Vagina (tissue), 2 donors: Measurements from ENCODE around the gene SNRPF. TPM values are rescaled to one million over a fixed set of nuclear protein-coding genes. Genes with fewer than 3 reads are reported as not detected.

ENCODE experiments used
- DNase-seq, 2 donors: peaks; one replicate each; pipeline ENCODE4 v3.0.0-alpha.2; 2017; ENCODE audit errors: extremely low spot score in 2 of 2
- H3K27ac ChIP-seq: fragments of 200-600 bp; sonication (generic); one replicate; pipeline ENCODE4 v1.5.1; 2019
- H3K27me3 ChIP-seq: fragments of 200-600 bp; sonication (generic); one replicate; pipeline ENCODE4 v1.5.1; 2019
- H3K36me3 ChIP-seq, 2 donors: fragments of 200-600 bp; sonication (generic); one replicate each; pipeline ENCODE4 v1.5.1; 2017 to 2019
- H3K4me1 ChIP-seq: fragments of 200-600 bp; sonication (generic); one replicate; pipeline ENCODE4 v1.5.1; 2019
- H3K4me3 ChIP-seq, 2 donors: fragments of 200-600 bp; sonication (generic); 1 replicate in 1 of 2; 2 replicates in 1 of 2; pipeline ENCODE4 v1.5.1; 2016 to 2019
- H3K9me3 ChIP-seq: fragments of 200-600 bp; sonication (generic); one replicate; pipeline ENCODE4 v1.5.1; 2019
- POLR2A ChIP-seq, 2 donors: fragments of 450-650 bp; IDR thresholded peaks; one replicate each; pipeline ENCODE4 v1.6.1; 2017; ENCODE audit warnings: antibody characterized with exemption in 2 of 2, mild to moderate bottlenecking in 2 of 2, moderate library complexity in 2 of 2
- POLR2AphosphoS5 ChIP-seq, 2 donors: sonication (generic); formaldehyde crosslinking; IDR thresholded peaks; one replicate each; pipeline ENCODE4 v1.9.0; 2017; ENCODE audit warnings: antibody characterized with exemption in 2 of 2, mild to moderate bottlenecking in 2 of 2, low read depth in 1 of 2; ENCODE audit not compliant: insufficient read depth in 1 of 2
- intact Hi-C: fragments of 100-400 bp; cut with DNase I; formaldehyde crosslinking; loops from one replicate; pipeline ENCODE4 v1.15.1; 2023
- total RNA-seq: library from RNA; depleted of rRNA; stranded (reverse); fragments of >200 nt; gene quantifications from one replicate; pipeline ENCODE4 v1.2.3, GENCODE V29; 2016
- TF ChIP-seq, protein P1 (sequence below), 3 experiments: fragments of 450-650 bp in 2 of 3; fragments of 200-600 bp in 1 of 3; sonication (generic) in 1 of 3; IDR thresholded peaks; one replicate each; pipeline ENCODE4 v1.5.1; 2017 to 2019; ENCODE audit warnings: antibody characterized with exemption in 3 of 3, mild to moderate bottlenecking in 2 of 3, moderate library complexity in 2 of 3

The SNRPF gene
- total RNA-seq, 1 donor from 2014 or later, result 4.9 TPM

DNA sequence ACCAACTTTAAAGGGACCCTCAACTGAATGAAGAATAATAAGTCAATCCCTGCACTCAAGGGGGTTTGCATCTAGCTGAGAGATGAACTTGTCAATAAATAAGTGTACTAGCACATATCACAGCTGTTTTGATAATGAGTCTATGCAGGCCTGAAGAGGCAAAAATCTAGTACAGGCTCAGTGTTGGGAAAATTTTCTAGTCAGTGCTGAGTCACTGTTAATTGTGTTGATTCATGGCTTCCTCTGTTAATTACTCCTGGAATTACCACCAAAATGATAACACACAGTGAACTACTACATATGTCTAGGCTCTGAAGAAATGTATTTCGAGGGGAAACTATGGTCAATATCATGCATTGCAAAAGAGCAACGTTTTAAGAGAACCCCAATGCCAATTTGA, 18.9 kb downstream of the SNRPF start:
- H3K4me1 ChIP-seq, result no peaks in the 10 kb centered on the region
- H3K27ac ChIP-seq, result no peak overlapping the region
- TF ChIP-seq POLR2A (IDR thresholded peaks at IDR 0.05), result no peak
- H3K36me3 ChIP-seq, result no peaks in the 10 kb centered on the region
- H3K4me3 ChIP-seq, result no peak overlapping the region
- H3K9me3 ChIP-seq, result no peaks in the 10 kb centered on the region
- H3K27me3 ChIP-seq, result no peaks in the 10 kb centered on the region
- intact Hi-C loops, result no loop called here
- DNase-seq, result no peak

DNA sequence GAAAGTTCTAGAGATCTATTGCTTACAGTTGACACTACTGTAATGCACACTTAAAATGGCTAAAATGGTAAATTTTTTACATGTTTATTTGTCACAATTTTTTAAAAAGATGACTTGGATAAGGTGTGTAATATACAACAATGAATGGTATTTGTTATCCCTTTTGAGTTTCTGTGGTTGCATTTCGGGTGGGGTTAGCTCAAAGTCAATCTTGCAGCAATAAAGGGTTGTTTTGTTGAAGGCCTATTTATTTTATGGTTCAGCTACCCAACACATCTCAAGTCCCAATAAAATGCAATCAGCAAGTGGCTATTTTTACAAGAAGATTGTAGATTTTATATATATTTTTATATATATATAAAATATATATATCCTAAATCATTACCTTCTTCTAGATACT, 22.1 kb downstream of the SNRPF start:
- TF ChIP-seq POLR2A (IDR thresholded peaks at IDR 0.05), result no peak
- TF ChIP-seq, protein P1, sequence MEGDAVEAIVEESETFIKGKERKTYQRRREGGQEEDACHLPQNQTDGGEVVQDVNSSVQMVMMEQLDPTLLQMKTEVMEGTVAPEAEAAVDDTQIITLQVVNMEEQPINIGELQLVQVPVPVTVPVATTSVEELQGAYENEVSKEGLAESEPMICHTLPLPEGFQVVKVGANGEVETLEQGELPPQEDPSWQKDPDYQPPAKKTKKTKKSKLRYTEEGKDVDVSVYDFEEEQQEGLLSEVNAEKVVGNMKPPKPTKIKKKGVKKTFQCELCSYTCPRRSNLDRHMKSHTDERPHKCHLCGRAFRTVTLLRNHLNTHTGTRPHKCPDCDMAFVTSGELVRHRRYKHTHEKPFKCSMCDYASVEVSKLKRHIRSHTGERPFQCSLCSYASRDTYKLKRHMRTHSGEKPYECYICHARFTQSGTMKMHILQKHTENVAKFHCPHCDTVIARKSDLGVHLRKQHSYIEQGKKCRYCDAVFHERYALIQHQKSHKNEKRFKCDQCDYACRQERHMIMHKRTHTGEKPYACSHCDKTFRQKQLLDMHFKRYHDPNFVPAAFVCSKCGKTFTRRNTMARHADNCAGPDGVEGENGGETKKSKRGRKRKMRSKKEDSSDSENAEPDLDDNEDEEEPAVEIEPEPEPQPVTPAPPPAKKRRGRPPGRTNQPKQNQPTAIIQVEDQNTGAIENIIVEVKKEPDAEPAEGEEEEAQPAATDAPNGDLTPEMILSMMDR (IDR thresholded peaks at IDR 0.05), result no peak
- TF ChIP-seq POLR2AphosphoS5 (IDR thresholded peaks at IDR 0.05; ENCODE audit: insufficient read depth in 1 of 2, low read depth in 1 of 2), result no peak
- Histone ChIP-seq H3K4me1 (no peaks in the 10 kb centered on the region), H3K27ac (no peak overlapping the region), H3K9me3 (no peaks in the 10 kb centered on the region), H3K4me3 (no peak overlapping the region), H3K36me3 (no peaks in the 10 kb centered on the region), H3K27me3 (no peaks in the 10 kb centered on the region)
- intact Hi-C loops, result no loop called here
- no peak for DNase-seq

DNA sequence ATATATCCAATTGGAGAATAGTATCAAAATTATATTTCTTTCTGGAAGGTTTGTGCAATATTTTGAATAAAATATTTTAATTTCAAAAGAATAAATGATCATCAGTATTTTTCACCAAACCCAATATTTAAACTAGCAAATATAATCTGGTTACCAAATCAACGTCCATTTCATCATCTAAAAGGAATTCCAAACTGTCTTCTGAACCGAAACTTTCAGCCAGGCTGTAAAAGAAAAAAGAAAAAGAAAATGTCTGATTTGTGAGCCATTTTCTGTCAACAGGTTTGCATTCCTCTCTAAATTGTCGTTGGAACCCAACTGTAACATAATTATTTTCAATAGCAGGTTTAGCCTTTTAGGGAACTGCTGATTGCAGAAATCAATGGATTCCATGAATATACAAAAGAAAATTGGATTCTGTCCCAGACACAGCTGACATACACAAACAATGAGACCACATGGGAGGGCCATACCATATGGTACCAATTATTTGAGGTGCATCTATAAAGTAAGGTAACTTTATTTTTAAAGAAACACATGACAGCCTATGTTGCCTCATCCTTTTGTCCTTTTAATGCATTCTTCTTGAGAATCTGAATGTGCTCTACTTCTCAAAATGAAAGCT, 22.7 kb downstream of the SNRPF start:
- no peaks in the 10 kb centered on the region for H3K9me3 ChIP-seq
- no peaks in the 10 kb centered on the region for H3K36me3 ChIP-seq
- intact Hi-C loops, result no loop called here
- no peaks in the 10 kb centered on the region for H3K4me1 ChIP-seq
- H3K27ac ChIP-seq, result no peak overlapping the region
- no peaks in the 10 kb centered on the region for H3K27me3 ChIP-seq
- TF ChIP-seq POLR2AphosphoS5 (IDR thresholded peaks at IDR 0.05; ENCODE audit: insufficient read depth in 1 of 2, low read depth in 1 of 2) (no peak), POLR2A (IDR thresholded peaks at IDR 0.05) (no peak)
- TF ChIP-seq, protein P1 (IDR thresholded peaks at IDR 0.05), result no peak
- H3K4me3 ChIP-seq, result no peak overlapping the region
- no peak for DNase-seq

DNA sequence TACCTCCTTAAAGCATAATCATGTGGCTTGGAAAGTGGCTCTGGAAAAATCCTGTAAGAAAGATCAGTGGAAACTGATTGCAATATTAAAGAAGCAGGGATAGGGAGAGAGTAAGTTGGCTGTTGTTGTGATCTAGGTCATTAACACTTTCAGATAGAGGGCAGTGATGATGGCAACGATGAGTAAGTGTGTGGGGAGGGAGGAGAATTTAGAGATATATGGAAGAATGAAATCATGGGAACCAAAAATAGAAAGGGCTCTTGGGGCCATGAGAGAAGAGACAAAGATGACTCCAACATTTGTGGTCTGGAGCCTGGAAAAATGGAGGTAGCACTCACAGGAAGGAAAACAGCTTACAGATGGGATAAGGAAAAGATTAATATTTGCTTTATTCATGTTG, 23.3 kb downstream of the SNRPF start:
- DNase-seq, result no peak

DNA sequence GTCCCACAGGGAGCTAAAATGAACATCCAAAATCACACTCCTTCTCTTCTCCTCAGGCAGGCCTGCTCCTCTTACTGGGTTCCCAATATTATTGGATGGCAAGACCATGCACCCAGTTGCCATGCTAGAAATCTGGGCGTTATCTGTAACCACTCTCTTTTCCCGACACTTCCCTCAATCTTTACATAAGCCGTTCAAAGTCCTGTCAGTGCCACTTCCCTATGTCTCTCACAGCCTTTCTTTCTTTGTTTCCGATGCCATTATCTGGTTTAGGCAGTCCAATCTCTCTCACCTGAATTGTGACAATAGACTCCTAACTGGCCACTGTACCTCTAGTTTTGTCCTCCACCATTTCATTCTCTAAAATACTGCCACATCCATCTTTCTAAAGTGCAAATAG, 24.1 kb downstream of the SNRPF start:
- Histone ChIP-seq H3K4me1 (no peaks in the 10 kb centered on the region), H3K4me3 (no peak overlapping the region), H3K27me3 (no peaks in the 10 kb centered on the region), H3K36me3 (no peaks in the 10 kb centered on the region), H3K27ac (no peak overlapping the region), H3K9me3 (no peaks in the 10 kb centered on the region)
- intact Hi-C loops, result no loop called here
- TF ChIP-seq POLR2A (IDR thresholded peaks at IDR 0.05), result no peak
- TF ChIP-seq POLR2AphosphoS5 (IDR thresholded peaks at IDR 0.05; ENCODE audit: insufficient read depth in 1 of 2, low read depth in 1 of 2), result no peak
- TF ChIP-seq, protein P1 (IDR thresholded peaks at IDR 0.05), result no peak
- no peak for DNase-seq

More for the DNA sequence above, 23.3 kb downstream of the SNRPF start:
- H3K4me3 ChIP-seq, result no peak overlapping the region
- H3K27me3 ChIP-seq, result no peaks in the 10 kb centered on the region
- H3K36me3 ChIP-seq, result no peaks in the 10 kb centered on the region
- no peak overlapping the region for H3K27ac ChIP-seq
- TF ChIP-seq, protein P1 (IDR thresholded peaks at IDR 0.05), result no peak
- TF ChIP-seq POLR2A (IDR thresholded peaks at IDR 0.05), result no peak
- no peak for TF ChIP-seq POLR2AphosphoS5 (IDR thresholded peaks at IDR 0.05; ENCODE audit: insufficient read depth in 1 of 2, low read depth in 1 of 2)
- intact Hi-C loops, result no loop called here
- no peaks in the 10 kb centered on the region for H3K9me3 ChIP-seq
- H3K4me1 ChIP-seq, result no peaks in the 10 kb centered on the region
